ENCODE measurements around the gene HCN4.

- TF ChIP-seq CTCF (conservative IDR thresholded peaks at IDR 0.05; ENCODE audit: low read length) (no peak), EZH2phosphoT487 (IDR thresholded peaks at IDR 0.05; ENCODE audit: borderline replicate concordance) (no peak)
Observed at GRCh38 chr15:73375012-73375411, 6.3 kb upstream of the HCN4 start.

Measured in Loucy (cell line).